ENCODE data around the gene FAM13C. TPM values are rescaled to one million over a fixed set of nuclear protein-coding genes. Genes with fewer than 3 reads are reported as not detected.

The FAM13C gene
- total RNA-seq, 3 donors from 2014 or later, result not detected

DNA sequence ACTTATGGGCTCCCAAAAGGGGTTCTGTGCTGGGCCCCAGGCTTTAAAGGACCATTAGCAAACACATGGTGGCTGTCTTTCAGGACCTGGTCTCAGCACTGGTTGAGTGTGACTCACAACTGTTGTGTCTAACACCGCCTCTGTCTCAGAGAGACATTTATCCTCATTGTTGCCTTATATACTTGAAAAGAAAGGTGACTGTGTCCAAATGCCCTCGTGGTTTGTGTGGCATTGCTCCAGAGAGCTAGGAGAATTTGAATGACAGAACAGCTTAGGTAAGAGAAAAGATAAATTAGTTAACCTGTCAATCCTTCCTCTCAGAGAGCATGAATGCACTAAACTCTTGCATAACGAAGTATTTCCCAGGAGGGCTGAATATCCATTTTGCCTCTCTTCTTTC is 14.5 kb upstream of the FAM13C start:
- ATAC-seq, result no peak
- DNase-seq, result no peak
- H3K4me3 Mint-ChIP-seq, result no peak overlapping the region
- no peaks in the 10 kb centered on the region for H3K36me3 Mint-ChIP-seq (ENCODE audit: insufficient read depth)
- H3K4me1 Mint-ChIP-seq (ENCODE audit: low read depth), result no peaks in the 10 kb centered on the region
- H3K27me3 Mint-ChIP-seq (ENCODE audit: low read depth), result no peaks in the 10 kb centered on the region
- H3K9me3 Mint-ChIP-seq, result no peaks in the 10 kb centered on the region

DNA sequence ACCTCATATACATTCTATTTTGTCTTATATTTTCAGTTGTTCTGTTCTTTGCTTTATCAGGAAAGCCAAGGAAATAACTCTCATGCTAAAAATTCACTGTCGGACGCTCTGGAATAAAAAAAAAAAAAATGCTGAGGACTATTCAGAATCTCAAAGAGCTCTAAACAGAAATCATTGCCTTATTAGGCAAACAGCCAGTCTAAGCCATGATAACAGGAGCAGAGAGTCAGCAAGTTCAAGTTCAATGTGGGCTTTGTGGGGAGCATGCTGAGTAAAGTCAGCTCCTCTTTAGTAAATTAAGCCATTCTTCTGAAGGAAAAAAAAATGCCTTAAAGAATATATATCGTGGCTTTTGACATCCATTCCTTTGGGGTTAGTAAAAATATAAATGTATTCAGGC is 13.6 kb upstream of the FAM13C start:
- ATAC-seq (no peak), DNase-seq (no peak)
- Mint-ChIP-seq H3K9me3 (no peaks in the 10 kb centered on the region), H3K4me3 (no peak overlapping the region), H3K4me1 (ENCODE audit: low read depth) (no peaks in the 10 kb centered on the region), H3K27me3 (ENCODE audit: low read depth) (no peaks in the 10 kb centered on the region), H3K36me3 (ENCODE audit: insufficient read depth) (no peaks in the 10 kb centered on the region)

DNA sequence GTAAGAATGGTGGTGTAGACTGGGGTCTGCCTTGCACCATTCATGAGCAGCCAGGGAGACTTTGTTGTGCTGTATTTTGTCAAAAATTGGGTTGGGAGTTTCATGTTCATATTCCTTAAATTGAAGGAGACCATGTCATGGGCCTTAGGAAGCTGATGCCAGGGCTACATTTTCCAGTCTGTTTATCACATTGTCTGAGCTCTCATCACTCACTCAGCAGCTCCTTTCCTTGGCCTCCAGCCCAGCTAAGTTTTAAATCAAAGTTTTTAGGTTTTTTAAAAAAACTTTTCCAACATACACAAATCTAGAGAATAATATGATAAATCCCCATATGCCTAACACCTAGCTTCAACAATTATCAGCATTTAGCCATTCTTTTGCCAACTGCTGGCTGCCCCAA is 12.6 kb upstream of the FAM13C start:
- DNase-seq (no peak), ATAC-seq (no peak)
- no peaks in the 10 kb centered on the region for H3K27me3 Mint-ChIP-seq (ENCODE audit: low read depth)
- no peaks in the 10 kb centered on the region for H3K36me3 Mint-ChIP-seq (ENCODE audit: insufficient read depth)
- H3K4me3 Mint-ChIP-seq, result no peak overlapping the region
- H3K4me1 Mint-ChIP-seq (ENCODE audit: low read depth), result no peaks in the 10 kb centered on the region
- H3K9me3 Mint-ChIP-seq, result no peaks in the 10 kb centered on the region

DNA sequence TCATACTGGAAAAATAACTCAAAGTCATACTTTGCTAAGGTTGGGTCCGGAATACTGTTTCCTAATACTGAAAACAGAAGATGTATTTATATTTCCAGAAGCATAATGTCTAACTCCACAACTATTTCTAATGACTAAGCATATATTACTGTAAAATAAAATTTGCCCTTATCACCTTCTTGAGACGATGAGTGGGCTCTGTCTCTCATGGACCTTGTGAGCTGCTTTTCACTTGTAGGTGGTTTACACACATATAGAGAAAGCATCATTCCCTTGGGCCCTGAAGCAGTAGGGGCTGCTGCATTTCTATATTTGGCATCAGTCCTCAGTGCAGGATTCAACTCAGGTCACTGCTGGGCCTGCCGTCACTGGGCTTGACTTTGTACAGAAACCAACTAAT is 10.7 kb upstream of the FAM13C start:
- ATAC-seq, result no peak
- no peaks in the 10 kb centered on the region for H3K9me3 Mint-ChIP-seq

DNA sequence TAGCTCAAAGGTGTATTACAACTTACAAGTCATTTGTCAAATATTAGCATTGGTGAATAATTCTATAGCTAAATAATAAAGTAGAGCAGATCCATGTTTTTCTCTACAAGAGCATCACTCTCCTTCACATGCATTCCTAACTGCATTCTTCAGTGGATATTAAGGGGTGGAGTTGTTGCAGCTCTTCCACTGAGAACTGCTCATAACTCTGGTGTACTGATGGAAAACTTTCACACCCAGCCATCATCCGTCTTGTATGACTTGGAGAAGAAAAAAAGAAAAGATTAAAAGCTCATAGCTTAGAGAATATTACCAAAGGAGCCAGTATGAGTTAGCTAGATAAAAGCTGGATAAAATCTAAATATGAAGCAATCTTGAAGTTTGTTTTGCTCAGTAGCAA is 10.2 kb upstream of the FAM13C start:
- no peaks in the 10 kb centered on the region for H3K9me3 Mint-ChIP-seq
- H3K27me3 Mint-ChIP-seq (ENCODE audit: low read depth), result no peaks in the 10 kb centered on the region
- no peak for DNase-seq
- ATAC-seq, result no peak
- H3K4me1 Mint-ChIP-seq (ENCODE audit: low read depth), result no peaks in the 10 kb centered on the region
- no peak overlapping the region for H3K4me3 Mint-ChIP-seq
- no peaks in the 10 kb centered on the region for H3K36me3 Mint-ChIP-seq (ENCODE audit: insufficient read depth)

More for the DNA sequence above, 10.7 kb upstream of the FAM13C start:
- no peaks in the 10 kb centered on the region for H3K36me3 Mint-ChIP-seq (ENCODE audit: insufficient read depth)
- no peaks in the 10 kb centered on the region for H3K4me1 Mint-ChIP-seq (ENCODE audit: low read depth)
- H3K27me3 Mint-ChIP-seq (ENCODE audit: low read depth), result no peaks in the 10 kb centered on the region
- no peak for DNase-seq
- H3K4me3 Mint-ChIP-seq, result no peak overlapping the region

DNA sequence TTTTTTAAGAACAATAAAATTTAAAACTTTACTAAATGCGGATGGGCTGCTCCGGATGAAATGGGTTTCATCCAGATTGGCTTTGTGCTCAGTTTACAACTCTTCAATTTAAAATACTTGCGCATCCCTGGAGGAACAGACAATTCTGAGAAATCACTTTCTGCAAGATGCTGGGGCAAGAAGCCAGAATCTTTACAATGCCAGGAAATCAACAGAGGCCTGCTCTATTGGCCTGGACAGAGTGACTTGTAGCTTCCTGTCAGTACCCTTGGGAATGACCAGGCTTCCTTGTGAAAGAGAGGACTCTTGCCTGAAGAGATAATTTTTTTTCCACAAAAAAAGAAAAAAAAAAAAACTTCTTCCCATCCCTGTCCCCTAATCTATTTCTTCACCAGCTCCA is 3.9 kb upstream of the FAM13C start:
- no peak overlapping the region for H3K4me3 Mint-ChIP-seq
- peaks cover 7% of the 10 kb centered on the region for H3K4me1 Mint-ChIP-seq (ENCODE audit: low read depth)
- no peaks in the 10 kb centered on the region for H3K36me3 Mint-ChIP-seq (ENCODE audit: insufficient read depth)
- peaks cover 9% of the 10 kb centered on the region for H3K27me3 Mint-ChIP-seq (ENCODE audit: low read depth)
- ATAC-seq, result no peak
- DNase-seq, result no peak
- no peaks in the 10 kb centered on the region for H3K9me3 Mint-ChIP-seq

DNA sequence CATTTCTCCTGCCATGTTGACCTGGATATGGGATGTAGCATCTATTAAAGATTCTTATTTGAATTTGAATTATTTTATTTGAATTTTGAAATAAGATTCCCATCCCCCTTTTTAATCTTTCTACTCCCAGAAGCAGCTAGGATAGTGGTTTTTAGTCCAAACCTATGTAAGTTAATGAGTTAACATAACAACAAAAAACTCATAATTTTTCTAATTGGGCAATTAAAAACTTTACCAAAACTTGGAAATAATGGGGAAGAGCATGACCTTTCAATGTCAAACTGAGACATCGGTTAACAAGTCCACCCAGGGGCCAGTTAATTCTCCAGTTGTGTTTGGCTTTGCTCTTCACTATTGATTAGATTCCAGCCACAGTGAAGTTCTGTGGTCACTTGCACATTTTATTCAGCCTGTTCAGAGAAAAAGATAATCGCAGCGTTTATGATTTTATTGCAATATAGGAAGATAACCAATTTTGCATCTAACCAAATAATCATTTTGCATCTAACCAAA is 1.2 kb upstream of the FAM13C start:
- H3K36me3 Mint-ChIP-seq (ENCODE audit: insufficient read depth), result no peaks in the 10 kb centered on the region
- no peak overlapping the region for H3K4me3 Mint-ChIP-seq
- ATAC-seq (no peak), DNase-seq (no peak)
- H3K27me3 Mint-ChIP-seq (ENCODE audit: low read depth), result peaks cover 9% of the 10 kb centered on the region
- H3K4me1 Mint-ChIP-seq (ENCODE audit: low read depth), result peaks cover 7% of the 10 kb centered on the region
- H3K9me3 Mint-ChIP-seq, result no peaks in the 10 kb centered on the region

DNA sequence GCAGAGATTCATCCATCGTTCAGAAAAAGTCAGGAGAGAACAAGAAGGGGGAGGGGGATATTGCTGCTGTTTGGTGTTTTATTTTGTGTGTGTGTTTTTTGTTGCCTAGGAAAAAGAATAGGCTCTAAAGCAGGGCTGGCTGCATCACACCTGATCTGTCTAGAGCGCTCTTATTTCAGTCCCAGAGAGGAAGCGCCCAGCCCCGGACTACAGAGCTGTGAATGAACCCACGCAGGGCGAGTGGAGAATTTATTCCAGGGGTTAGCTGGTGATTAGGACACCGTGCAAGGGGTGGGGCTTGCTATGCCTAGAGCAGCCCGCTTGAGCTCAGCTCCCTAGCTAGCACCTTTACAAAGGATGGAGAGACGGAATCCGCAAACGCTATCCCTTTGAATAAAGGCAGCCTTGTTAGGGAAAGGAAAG is 621 bp upstream of the FAM13C start:
- H3K4me1 Mint-ChIP-seq (ENCODE audit: low read depth), result peaks cover 7% of the 10 kb centered on the region
- no peak for DNase-seq
- peak in 1 of 2 donors; percentile 43 for ATAC-seq
- H3K4me3 Mint-ChIP-seq, result no peak overlapping the region
- H3K9me3 Mint-ChIP-seq, result no peaks in the 10 kb centered on the region
- H3K36me3 Mint-ChIP-seq (ENCODE audit: insufficient read depth), result no peaks in the 10 kb centered on the region
- peaks cover 9% of the 10 kb centered on the region for H3K27me3 Mint-ChIP-seq (ENCODE audit: low read depth)

DNA sequence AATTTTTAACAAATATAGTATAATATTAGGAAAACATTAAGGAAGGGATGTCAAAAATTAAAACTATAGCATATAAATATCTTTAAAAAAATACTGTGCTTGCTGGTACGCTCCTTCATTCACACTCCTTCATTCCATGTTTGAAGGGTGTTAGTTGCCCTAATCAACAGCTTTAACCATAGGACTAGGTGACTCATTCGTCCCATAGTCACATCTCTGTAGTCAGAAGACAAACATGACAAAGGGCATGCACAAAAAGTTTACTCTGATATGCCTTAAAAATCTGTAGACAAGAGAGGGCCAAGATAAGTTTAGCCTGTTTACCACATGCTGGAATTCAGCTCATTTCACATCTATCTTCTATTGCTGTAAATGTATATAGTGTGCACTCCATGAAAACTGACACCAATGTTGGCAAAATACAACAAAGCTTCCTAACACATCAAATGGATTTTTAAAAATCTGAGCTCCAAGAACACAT is 646 bp downstream of the FAM13C start:
- H3K27me3 Mint-ChIP-seq (ENCODE audit: low read depth), result peaks cover 9% of the 10 kb centered on the region
- ATAC-seq (no peak), DNase-seq (no peak)
- no peak overlapping the region for H3K4me3 Mint-ChIP-seq
- no peaks in the 10 kb centered on the region for H3K9me3 Mint-ChIP-seq
- peaks cover 7% of the 10 kb centered on the region for H3K4me1 Mint-ChIP-seq (ENCODE audit: low read depth)
- H3K36me3 Mint-ChIP-seq (ENCODE audit: insufficient read depth), result no peaks in the 10 kb centered on the region

DNA sequence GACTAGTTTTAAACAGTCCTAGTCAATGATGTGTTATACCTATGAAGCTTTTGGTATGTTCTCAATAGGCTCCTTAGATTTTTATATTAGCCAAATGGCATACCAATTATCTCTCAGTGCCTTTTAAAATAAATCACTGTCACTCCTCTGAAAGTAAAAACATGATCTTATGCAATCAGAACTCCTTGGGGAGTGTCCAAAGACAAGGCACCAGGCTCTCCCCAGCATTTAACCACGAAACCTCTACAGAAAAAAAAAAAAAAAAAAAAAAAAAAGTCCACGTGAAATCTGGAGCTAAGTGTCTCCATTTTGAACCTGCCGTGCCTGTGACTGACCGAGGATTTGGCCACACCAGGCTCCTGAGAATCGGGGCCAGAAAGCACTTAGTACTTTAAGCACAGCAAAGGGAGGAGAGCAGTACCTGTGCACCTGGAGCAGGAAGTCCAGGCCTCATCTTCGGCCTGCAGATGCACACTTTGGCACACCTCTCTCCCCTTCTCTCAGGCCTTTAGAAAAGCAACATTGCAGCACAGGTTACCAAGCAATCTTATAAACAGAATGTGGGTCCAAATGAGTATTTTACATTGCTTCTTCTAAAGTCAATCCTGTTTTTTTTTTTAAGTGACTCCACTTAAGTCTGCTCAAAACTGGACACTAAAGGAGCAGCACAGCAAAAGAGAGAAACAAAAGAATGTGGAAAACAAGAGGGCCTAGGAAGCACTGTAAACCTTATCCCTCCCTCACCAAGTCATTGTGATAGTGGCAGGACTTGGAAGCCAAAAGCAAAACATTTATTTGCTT is 1.5 kb downstream of the FAM13C start:
- Mint-ChIP-seq H3K4me1 (ENCODE audit: low read depth) (peaks cover 7% of the 10 kb centered on the region), H3K27me3 (ENCODE audit: low read depth) (peaks cover 9% of the 10 kb centered on the region), H3K4me3 (no peak overlapping the region), H3K9me3 (no peaks in the 10 kb centered on the region), H3K36me3 (ENCODE audit: insufficient read depth) (no peaks in the 10 kb centered on the region)
- ATAC-seq (no peak), DNase-seq (no peak)

DNA sequence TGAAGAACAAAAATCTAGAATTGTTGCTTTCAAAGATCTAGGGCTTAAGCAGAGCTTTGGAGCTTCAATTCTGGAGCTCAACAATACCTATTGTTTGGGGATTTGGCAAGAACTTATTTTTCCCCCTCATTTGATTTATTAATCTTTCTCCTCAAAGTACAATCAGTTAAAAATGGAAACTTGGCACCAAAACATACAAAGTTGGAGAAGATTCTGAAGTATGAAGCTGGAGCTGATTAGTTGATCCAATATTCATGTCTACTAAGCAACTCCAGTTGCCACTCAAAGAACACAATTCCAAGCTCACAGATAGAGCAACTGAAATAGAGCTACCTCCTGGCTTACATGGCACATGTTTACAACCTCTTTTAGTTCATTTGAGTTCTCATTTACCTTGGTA is 3.8 kb downstream of the FAM13C start:
- Mint-ChIP-seq H3K4me3 (no peak overlapping the region), H3K36me3 (ENCODE audit: insufficient read depth) (no peaks in the 10 kb centered on the region), H3K27me3 (ENCODE audit: low read depth) (peaks cover 4% of the 10 kb centered on the region), H3K9me3 (no peaks in the 10 kb centered on the region), H3K4me1 (ENCODE audit: low read depth) (peaks cover 7% of the 10 kb centered on the region)
- ATAC-seq (no peak), DNase-seq (no peak)

DNA sequence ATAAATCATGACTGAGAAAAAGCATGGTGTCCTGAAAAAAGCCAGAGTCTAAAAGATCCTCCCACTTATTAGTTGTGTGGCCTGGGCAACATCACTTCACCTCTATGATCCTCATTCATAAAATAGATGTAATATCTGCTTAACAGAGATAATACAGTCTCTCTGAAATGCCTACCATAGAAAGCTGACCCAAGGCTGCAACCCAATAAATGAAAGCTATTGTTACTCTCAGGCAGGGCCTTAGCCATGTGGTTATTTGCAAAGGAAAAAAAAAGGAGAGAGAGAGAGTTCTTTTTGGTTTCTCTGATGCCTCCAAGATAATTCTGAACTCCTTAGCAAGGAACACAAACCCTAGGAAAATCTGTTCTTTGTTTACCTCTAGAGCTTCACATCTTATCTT is 7.9 kb downstream of the FAM13C start:
- ATAC-seq (no peak), DNase-seq (no peak)
- Mint-ChIP-seq H3K36me3 (ENCODE audit: insufficient read depth) (no peaks in the 10 kb centered on the region), H3K4me1 (ENCODE audit: low read depth) (no peaks in the 10 kb centered on the region), H3K9me3 (no peaks in the 10 kb centered on the region), H3K27me3 (ENCODE audit: low read depth) (no peaks in the 10 kb centered on the region), H3K4me3 (no peak overlapping the region)

DNA sequence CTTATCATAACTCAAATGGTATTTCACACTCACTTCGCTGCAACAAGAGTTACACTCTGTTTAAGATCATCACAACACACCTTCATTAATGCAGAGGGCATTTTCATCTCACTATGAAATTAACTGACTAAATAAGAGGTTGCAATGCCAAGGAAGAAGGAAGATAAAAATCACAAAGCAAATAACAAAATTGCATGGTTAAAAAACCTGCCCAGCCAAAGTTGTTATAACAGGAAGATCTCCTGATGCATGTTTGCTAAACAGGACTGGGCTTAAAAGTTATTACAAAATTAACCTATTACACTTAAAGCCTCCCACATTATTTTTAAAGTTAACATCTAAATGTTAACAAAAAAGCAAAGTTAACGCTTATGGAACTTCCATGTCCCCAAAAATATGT is 11.8 kb downstream of the FAM13C start:
- Mint-ChIP-seq H3K36me3 (ENCODE audit: insufficient read depth) (no peaks in the 10 kb centered on the region), H3K27me3 (ENCODE audit: low read depth) (no peaks in the 10 kb centered on the region), H3K4me3 (no peak overlapping the region), H3K9me3 (no peaks in the 10 kb centered on the region), H3K4me1 (ENCODE audit: low read depth) (no peaks in the 10 kb centered on the region)
- ATAC-seq (no peak), DNase-seq (no peak)

DNA sequence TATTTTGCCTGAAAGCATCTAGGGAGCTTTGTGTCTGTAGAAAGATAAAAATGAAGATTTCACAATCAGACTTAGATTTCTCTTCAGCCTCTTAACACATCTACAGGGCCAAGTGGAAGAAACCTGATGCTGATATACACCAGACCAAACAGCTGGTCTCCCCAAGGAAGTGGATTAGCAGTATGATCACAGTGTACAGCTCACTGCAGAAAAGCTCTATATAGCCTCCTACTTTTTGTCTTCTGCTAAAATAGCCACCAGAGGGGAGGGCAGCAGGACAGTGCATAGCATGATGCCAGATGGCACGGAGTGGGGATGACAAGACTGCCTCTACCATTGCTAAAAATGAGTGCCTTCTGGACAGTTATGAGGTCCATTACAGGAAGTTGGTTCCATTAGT is 16.0 kb downstream of the FAM13C start:
- H3K4me1 Mint-ChIP-seq (ENCODE audit: low read depth), result no peaks in the 10 kb centered on the region
- no peaks in the 10 kb centered on the region for H3K27me3 Mint-ChIP-seq (ENCODE audit: low read depth)
- no peaks in the 10 kb centered on the region for H3K36me3 Mint-ChIP-seq (ENCODE audit: insufficient read depth)
- DNase-seq (no peak), ATAC-seq (no peak)
- no peak overlapping the region for H3K4me3 Mint-ChIP-seq
- H3K9me3 Mint-ChIP-seq, result peaks cover 3% of the 10 kb centered on the region

DNA sequence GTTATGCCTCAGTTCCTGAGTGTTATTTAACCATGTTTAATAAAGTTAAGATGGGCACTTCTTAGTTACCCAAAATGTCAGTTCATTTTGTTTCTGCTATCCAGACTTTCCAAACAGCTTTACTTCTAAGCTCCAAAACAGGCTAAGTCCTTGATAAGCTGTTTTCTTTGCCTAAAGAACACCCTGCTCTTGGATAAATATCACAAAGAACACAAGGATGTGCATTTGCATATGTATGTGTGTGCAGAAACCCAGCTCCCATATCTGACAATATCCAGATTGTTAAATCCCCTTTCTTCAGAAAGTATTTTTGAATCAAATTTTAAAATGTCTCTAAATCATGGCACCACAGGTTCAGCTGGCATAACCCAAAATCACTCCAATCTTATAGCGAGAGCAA is 19.6 kb downstream of the FAM13C start:
- DNase-seq (no peak), ATAC-seq (no peak)
- H3K4me3 Mint-ChIP-seq, result no peak overlapping the region
- no peaks in the 10 kb centered on the region for H3K4me1 Mint-ChIP-seq (ENCODE audit: low read depth)
- H3K27me3 Mint-ChIP-seq (ENCODE audit: low read depth), result no peaks in the 10 kb centered on the region
- H3K9me3 Mint-ChIP-seq, result peaks cover 3% of the 10 kb centered on the region
- no peaks in the 10 kb centered on the region for H3K36me3 Mint-ChIP-seq (ENCODE audit: insufficient read depth)
